Activated CD4-positive, alpha-beta memory T cell treated with anti-CD3 and anti-CD28 coated beads, Interleukin-2, amount 10 ng/mL, durations not matched to agents 7 days and 5 days (primary cell): Measurements from ENCODE around the gene DENR. TPM values are rescaled to one million over a fixed set of nuclear protein-coding genes. Genes with fewer than 3 reads are reported as not detected.
"Not testable (repeated sequence)": the region's sequence is repeated elsewhere in the genome, so short reads cannot be mapped to it uniquely, and the experiment has no call there.

Experiments
- CTCF ChIA-PET: fragments of 350-600 bp; sonication (Branson Sonifier 250); formaldehyde crosslinking; loops from one replicate; lab custom pipeline; 2021; ENCODE audit warnings: antibody characterized with exemption, inconsistent platforms; lab: Charles Lee
- POLR2A ChIA-PET: fragments of 350-600 bp; sonication (Branson Sonifier 250); formaldehyde crosslinking; loops from one replicate; lab custom pipeline; 2021; ENCODE audit warnings: antibody characterized with exemption; lab: Charles Lee
- DNase-seq: peaks from one replicate; pipeline ENCODE4 v3.0.0-alpha.2; 2020
- H3K27ac Mint-ChIP-seq: one replicate; pipeline ENCODE4 v1.8.0; 2021; ENCODE audit warnings: mild to moderate bottlenecking, mixed read lengths
- H3K27me3 Mint-ChIP-seq: one replicate; pipeline ENCODE4 v1.8.0; 2021; ENCODE audit warnings: mixed read lengths
- H3K36me3 Mint-ChIP-seq: one replicate; pipeline ENCODE4 v1.8.0; 2021; ENCODE audit warnings: low read depth, mixed read lengths
- H3K4me1 Mint-ChIP-seq: one replicate; pipeline ENCODE4 v1.8.0; 2021; ENCODE audit warnings: mixed read lengths
- H3K4me3 Mint-ChIP-seq: one replicate; pipeline ENCODE4 v1.8.0; 2021; ENCODE audit warnings: mild to moderate bottlenecking, mixed read lengths
- H3K9me3 Mint-ChIP-seq: one replicate; pipeline ENCODE4 v1.8.0; 2021; ENCODE audit warnings: mixed read lengths
- total RNA-seq, 2 experiments: library from RNA; stranded (reverse); gene quantifications; one replicate each; pipeline ENCODE4 v1.2.3, GENCODE V29; 2021

The DENR gene
- total RNA-seq, 2 experiments from 2014 or later: 52.5 to 55.9 TPM

DNA sequence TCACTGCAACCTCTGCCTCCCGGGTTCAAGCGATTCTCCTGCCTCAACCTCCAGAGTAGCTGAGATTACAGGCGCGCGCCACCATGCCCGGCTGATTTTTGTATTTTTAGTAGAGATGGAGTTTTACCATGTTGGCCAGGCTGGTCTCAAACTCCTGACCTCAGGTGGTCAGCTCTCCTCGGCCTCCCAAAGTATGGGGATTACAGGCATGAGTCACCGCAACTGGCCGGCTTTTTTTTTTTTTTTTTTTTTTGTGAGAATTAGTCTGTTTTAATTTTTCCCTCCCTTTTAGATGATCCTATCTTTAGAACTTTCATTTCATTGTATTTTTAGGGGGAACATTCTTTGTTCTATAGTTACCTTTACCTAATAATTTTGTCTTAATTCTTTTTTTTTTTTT, 52.3 kb downstream of the DENR start:
- H3K9me3 Mint-ChIP-seq, DNase-seq, H3K36me3 Mint-ChIP-seq, H3K27me3 Mint-ChIP-seq, POLR2A ChIA-PET, H3K4me1 Mint-ChIP-seq, H3K27ac Mint-ChIP-seq, H3K4me3 Mint-ChIP-seq: not testable (repeated sequence)
- CTCF ChIA-PET: interaction anchor here (1.7 kb wide), 1 partner anchor 11 kb away, joined by 9 read pairs; no protein-coding TSS in a partner anchor

DNA sequence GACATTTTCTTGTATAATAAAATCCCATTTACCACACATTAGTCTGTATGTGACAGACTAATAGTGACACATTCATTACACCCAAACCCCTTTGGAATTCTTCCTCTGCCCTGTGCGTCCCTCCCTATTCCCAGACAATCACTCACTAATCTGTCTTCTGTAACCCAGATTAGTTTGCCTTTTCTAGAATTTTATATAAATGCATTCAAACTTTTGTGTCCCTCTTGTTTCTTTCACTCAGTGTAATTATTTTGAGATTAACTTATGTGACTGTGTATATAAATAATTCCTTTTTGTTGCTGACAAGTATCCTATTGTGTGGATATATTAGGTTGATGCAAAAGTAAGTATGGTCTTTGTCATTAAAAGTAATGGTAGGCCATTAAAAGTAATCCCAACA, 55.0 kb downstream of the DENR start:
- no peaks in the 10 kb centered on the region for H3K4me1 Mint-ChIP-seq
- no peaks in the 10 kb centered on the region for H3K36me3 Mint-ChIP-seq
- no peak overlapping the region for H3K27ac Mint-ChIP-seq
- H3K27me3 Mint-ChIP-seq: no peaks in the 10 kb centered on the region
- H3K9me3 Mint-ChIP-seq: no peaks in the 10 kb centered on the region
- ChIA-PET POLR2A (no interaction called here), CTCF (interaction anchor here (1.6 kb wide), 1 partner anchor 14 kb away, joined by 6 read pairs; no protein-coding TSS in a partner anchor)
- no peak overlapping the region for H3K4me3 Mint-ChIP-seq
- DNase-seq: no peak

DNA sequence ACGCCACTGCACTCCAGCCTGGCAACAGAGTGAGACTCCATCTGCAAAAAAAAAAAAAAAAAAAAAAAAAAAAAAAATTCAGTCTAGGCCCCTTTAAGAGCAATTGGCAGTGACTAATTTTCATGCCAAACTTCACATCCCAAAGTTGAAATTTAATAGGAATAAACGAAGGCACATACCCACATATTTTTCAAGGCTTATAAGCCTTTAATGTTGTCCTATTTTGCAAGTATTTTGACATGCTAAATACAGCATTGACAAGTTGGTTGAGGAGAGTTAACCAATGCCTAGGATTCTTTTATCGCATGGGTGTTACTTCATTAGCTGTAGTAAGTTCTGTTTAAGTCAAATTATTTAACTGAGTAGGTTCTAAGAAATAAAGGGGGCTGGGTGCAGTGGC, 59.2 kb downstream of the DENR start:
- Mint-ChIP-seq H3K4me1 (no peaks in the 10 kb centered on the region), H3K27ac (no peak overlapping the region), H3K9me3 (no peaks in the 10 kb centered on the region), H3K36me3 (no peaks in the 10 kb centered on the region), H3K27me3 (no peaks in the 10 kb centered on the region), H3K4me3 (no peak overlapping the region)
- DNase-seq: no peak
- ChIA-PET CTCF (interaction anchor here (0.7 kb wide), 1 partner anchor 26 kb away, joined by 3 read pairs; no protein-coding TSS in a partner anchor), POLR2A (no interaction called here)

DNA sequence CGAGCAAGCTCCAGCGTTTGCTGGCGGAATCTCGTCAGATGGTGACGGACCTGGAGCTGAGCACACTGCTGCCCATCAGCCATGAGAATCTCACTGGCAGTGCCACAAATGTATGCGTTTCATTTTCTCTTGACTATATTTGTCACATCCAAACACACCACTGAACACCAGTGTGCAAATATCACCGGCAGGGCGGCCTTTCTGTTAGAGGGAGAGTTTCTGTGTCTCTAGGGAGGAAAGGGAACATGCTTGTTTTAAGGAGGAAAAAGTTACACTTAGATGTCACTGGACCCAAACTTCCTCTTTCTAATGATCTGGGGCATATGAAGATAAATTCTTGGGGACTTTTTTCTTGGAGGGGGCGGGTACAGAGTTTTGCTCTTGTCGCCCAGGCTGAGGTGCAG, 60.7 kb downstream of the DENR start:
- Mint-ChIP-seq H3K27ac (no peak overlapping the region), H3K4me3 (no peak overlapping the region), H3K4me1 (no peaks in the 10 kb centered on the region), H3K27me3 (no peaks in the 10 kb centered on the region), H3K9me3 (no peaks in the 10 kb centered on the region), H3K36me3 (no peaks in the 10 kb centered on the region)
- ChIA-PET CTCF (no interaction called here), POLR2A (no interaction called here)
- no peak for DNase-seq

DNA sequence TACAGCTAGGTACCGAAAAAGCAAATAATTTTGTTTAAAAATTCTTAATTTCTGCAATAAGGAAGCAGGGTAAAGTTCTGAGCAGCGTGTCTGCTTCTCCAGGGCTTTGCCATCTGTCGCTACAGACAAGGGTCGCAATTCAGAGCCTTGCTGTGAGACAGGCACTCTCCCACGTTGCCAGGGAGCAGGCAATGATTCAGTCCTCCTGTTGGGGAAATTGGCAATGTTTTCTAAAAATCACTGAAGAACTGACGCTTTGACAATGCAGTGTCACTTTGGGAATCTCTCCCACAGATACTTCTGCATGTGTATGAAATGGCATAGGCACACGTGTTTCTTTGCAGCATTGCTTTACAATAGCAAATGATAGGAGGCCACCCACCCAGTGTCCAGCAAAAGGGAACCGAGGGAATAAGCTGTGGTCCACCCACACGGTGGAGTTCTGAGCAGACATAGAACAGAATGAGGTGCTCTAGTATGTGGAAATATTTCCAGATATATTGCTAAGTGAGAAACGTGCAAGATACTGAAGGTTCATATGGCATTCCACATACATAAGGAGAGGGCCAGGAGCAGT, 66.7 kb downstream of the DENR start:
- peaks cover 4% of the 10 kb centered on the region for H3K27me3 Mint-ChIP-seq
- DNase-seq: no peak
- H3K9me3 Mint-ChIP-seq: no peaks in the 10 kb centered on the region
- H3K27ac Mint-ChIP-seq: no peak overlapping the region
- H3K36me3 Mint-ChIP-seq: no peaks in the 10 kb centered on the region
- H3K4me1 Mint-ChIP-seq: no peaks in the 10 kb centered on the region
- POLR2A ChIA-PET: no interaction called here
- CTCF ChIA-PET: no interaction called here
- H3K4me3 Mint-ChIP-seq: no peak overlapping the region

DNA sequence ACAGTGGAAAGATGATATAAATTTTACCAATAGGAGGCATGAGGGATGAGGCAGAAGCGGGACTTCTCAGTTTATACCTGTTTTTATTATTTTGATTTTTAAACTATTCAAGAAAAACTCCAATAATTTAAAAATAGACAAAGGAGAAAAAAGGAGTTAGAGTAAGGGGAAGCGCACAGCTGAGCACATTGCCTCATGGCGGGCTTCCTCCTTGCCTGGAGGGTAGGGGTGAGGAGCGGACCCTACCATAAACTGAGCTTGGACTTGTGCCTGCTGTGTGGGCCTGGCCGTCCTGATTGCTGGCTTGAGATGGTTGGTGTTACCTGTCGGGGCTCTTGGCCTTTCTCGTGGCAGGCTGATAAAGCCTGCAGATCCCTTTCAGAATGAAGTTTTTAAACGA, 67.5 kb downstream of the DENR start:
- ChIA-PET CTCF (interaction anchor here (0.8 kb wide), 1 partner anchor 21 kb away, joined by 3 read pairs; no protein-coding TSS in a partner anchor), POLR2A (no interaction called here)
- Mint-ChIP-seq H3K27me3 (peaks cover 4% of the 10 kb centered on the region), H3K4me1 (no peaks in the 10 kb centered on the region), H3K4me3 (no peak overlapping the region), H3K9me3 (no peaks in the 10 kb centered on the region), H3K36me3 (no peaks in the 10 kb centered on the region), H3K27ac (no peak overlapping the region)
- DNase-seq: no peak

Other genes with a start within 250 kb of the DENR start
- gene RSRC2, start 225.9 kb upstream of the DENR start, total RNA-seq: 10 to 100 TPM; 90.7 to 97.4 TPM
- 100 to 1,000 TPM; 101 to 103 TPM for gene KNTC1, start 225.6 kb upstream of the DENR start, total RNA-seq
- not detected for gene HCAR2, start 49.5 kb upstream of the DENR start, total RNA-seq
- gene HCAR3, start 36.0 kb upstream of the DENR start, total RNA-seq: not detected
- gene HCAR1, start 22.0 kb upstream of the DENR start, total RNA-seq: under 1 TPM; 0.28 to 0.30 TPM
- gene CCDC62, start 21.7 kb downstream of the DENR start, total RNA-seq: under 1 TPM; 0.40 to 0.48 TPM
- gene HIP1R, start 82.6 kb downstream of the DENR start, total RNA-seq: 10 to 100 TPM; 23.4 to 24.7 TPM
- 10 to 100 TPM; 27.1 to 27.7 TPM for gene VPS37B, start 143.3 kb downstream of the DENR start, total RNA-seq
- gene ABCB9, start 213.6 kb downstream of the DENR start, total RNA-seq: 1 to 10 TPM; 3.2 to 3.3 TPM
- 10 to 100 TPM; 24.7 to 25.4 TPM for gene OGFOD2, start 222.4 kb downstream of the DENR start, total RNA-seq
- 100 to 1,000 TPM; 166 to 175 TPM for gene ARL6IP4, start 227.9 kb downstream of the DENR start, total RNA-seq